Aorta (tissue), 5 donors: ENCODE measurements around the gene CIC. TPM values are rescaled to one million over a fixed set of nuclear protein-coding genes. Genes with fewer than 3 reads are reported as not detected.

ENCODE experiments used
- ATAC-seq: fragments of 200-7000 bp; cut with Tn5 transposase; one replicate; pipeline ENCODE4 v1.9.1; 2022; ENCODE audit warnings: moderate library complexity; ENCODE audit not compliant: low FRiP score
- DNase-seq, 2 donors: peaks; one replicate each; pipeline ENCODE4 v3.0.0-alpha.2; 2020
- H3K27ac ChIP-seq, 2 donors: one replicate each; pipeline ENCODE4 v1.5.1; 2013; ENCODE audit warnings: low read length in 2 of 2, mild to moderate bottlenecking in 2 of 2, moderate library complexity in 2 of 2, control low read depth in 1 of 2, inconsistent platforms in 1 of 2, low read depth in 1 of 2
- H3K27me3 ChIP-seq, 2 donors: one replicate each; pipeline ENCODE4 v1.6.1; 2013; ENCODE audit warnings: control low read depth in 1 of 2, low read length in 1 of 2, mild to moderate bottlenecking in 1 of 2, moderate library complexity in 1 of 2; ENCODE audit not compliant: insufficient read depth in 2 of 2, control insufficient read depth in 1 of 2
- H3K36me3 ChIP-seq, 2 donors: one replicate each; pipeline ENCODE4 v1.6.1; 2013; ENCODE audit warnings: control low read depth in 1 of 2, low read length in 1 of 2, mild to moderate bottlenecking in 1 of 2; ENCODE audit not compliant: insufficient read depth in 2 of 2, control insufficient read depth in 1 of 2
- H3K4me1 ChIP-seq, 2 donors: one replicate each; pipeline ENCODE4 v1.6.1; 2013; ENCODE audit warnings: low read length in 2 of 2, control low read depth in 1 of 2, mild to moderate bottlenecking in 1 of 2, moderate library complexity in 1 of 2; ENCODE audit not compliant: insufficient read depth in 2 of 2, control insufficient read depth in 1 of 2
- H3K4me3 ChIP-seq, 2 donors: one replicate each; pipeline ENCODE4 v1.5.1; 2013; ENCODE audit warnings: low read length in 2 of 2, control low read depth in 1 of 2, mild to moderate bottlenecking in 1 of 2
- H3K9me3 ChIP-seq: one replicate; pipeline ENCODE4 v1.6.1; 2013; ENCODE audit warnings: mild to moderate bottlenecking, low read length; ENCODE audit not compliant: control insufficient read depth
- WGBS, 2 donors: extraction: QIAGEN DNeasy Blood & Tissue Kit; methylation state at CpG; one replicate each; pipeline ENCODE4 v1.1.7; 2013; 5-methylcytosine and 5-hydroxymethylcytosine counted together
- intact Hi-C, 2 donors: fragments of 100-400 bp; cut with DNase I; formaldehyde crosslinking; loops; one replicate each; pipeline versions ENCODE4 v1.14.2 to v1.15.0; 2022
- long read RNA-seq, 2 donors: library from polyadenylated mRNA; unstranded; transcript quantifications; one replicate each; pipeline ENCODE4 v2.0.0, GENCODE V29; 2020 to 2021
- polyA plus RNA-seq, 2 donors: library from polyadenylated mRNA; stranded (reverse); fragments of 200-250 nt; gene quantifications; one replicate each; pipeline ENCODE4 v1.2.3, GENCODE V29; 2013
- total RNA-seq, 2 donors: library from RNA; stranded (reverse); fragmentation: NEBNext Ultra II Directional; extraction: Animal tissue kit (Norgen Biotek cat#: 25700); gene quantifications; one replicate each; pipeline ENCODE4 v1.2.1, GENCODE V29; 2021
- donor health status: healthy with polysubstance abuse.
- donor health status: Bipolar disorder and iron deficiency.
- donor health status: DM: no; HTN: no; CAD: no.
- donor health status: DM: no; HTN: no; CAD: no.
- donor health status: DM: yes; HTN: yes; CAD: no.

CIC gene
- 100 to 1,000 TPM; 103 to 104 TPM for total RNA-seq
- 10 to 100 TPM; 14.3 to 44.6 TPM for polyA plus RNA-seq
- long read RNA-seq, donor 1, partial matches to known transcripts = 15 of 25 reads
- long read RNA-seq, donor 1, other reads (novel, unspliced or antisense) = 6 of 25 reads
- long read RNA-seq, donor 2, partial matches to known transcripts = 17 of 32 reads
- long read RNA-seq, donor 2, other reads (novel, unspliced or antisense) = 8 of 32 reads

DNA sequence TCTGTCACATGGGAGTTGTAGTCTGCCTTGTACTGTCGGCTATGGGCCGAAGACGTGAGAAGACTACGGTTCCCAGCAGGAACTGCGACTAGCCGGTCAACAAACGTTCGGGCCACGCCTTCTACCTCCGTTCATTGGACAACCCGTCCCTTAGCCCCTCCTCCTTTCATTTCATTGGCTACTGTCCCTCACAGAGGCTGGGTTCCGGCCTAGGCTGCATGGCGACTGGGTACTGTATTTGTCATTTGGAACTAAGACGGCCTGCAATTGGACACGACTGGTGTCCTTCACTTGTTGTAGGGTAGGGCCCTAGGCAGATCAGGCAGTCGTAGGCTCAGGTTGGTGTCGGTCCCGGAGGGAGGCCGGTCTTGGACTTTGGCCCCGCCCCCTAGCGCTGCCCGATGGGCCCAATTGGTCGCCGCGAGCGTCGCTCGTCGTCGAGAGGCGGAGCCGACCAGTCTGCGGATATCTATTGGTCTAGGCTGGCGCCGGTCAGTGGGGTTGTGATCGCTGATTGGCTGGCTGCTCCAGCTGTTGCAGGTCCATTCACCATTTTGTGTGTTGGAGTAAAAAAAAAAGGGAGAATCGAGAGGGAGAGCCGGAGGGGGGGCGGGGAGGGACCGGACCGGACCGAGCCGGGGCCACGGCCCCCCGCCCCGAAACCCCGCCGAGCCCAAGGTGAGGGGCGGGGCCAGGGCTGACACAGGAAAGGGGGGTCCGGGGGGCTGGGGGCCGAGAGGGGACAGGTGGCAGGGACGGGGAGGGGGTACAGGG, at the start of gene CIC:
Gene CIC (plus strand): TSS at position 549 of the 774 bp plus-strand sequence. CDS start 2,532 bp downstream, outside the sequence.
- Histone ChIP-seq H3K27me3 (no peaks in the 10 kb centered on the region), H3K9me3 (no peaks in the 10 kb centered on the region), H3K4me1 (peaks cover 0 to 1% of the 10 kb centered on the region in 2 donors), H3K4me3 (peak within 1 kb of the TSS; percentile 50 to 76), H3K27ac (peak within 1 kb of the TSS; percentile 73 to 97), H3K36me3 (peaks cover 0 to 4% of the 10 kb centered on the region in 2 donors)
- DNase-seq = peak; percentile 99 to 100
- 1 to 2% methylated on average over 52 of the region's 52 CpGs for WGBS, 2 donors
- ATAC-seq = peak; percentile 95
- intact Hi-C loops = loop anchor here in 1 of 2 donors (1.0 to 2.0 kb wide), 2 partner anchors 14 to 26 kb away; partner anchors contain the start of gene ERF

DNA sequence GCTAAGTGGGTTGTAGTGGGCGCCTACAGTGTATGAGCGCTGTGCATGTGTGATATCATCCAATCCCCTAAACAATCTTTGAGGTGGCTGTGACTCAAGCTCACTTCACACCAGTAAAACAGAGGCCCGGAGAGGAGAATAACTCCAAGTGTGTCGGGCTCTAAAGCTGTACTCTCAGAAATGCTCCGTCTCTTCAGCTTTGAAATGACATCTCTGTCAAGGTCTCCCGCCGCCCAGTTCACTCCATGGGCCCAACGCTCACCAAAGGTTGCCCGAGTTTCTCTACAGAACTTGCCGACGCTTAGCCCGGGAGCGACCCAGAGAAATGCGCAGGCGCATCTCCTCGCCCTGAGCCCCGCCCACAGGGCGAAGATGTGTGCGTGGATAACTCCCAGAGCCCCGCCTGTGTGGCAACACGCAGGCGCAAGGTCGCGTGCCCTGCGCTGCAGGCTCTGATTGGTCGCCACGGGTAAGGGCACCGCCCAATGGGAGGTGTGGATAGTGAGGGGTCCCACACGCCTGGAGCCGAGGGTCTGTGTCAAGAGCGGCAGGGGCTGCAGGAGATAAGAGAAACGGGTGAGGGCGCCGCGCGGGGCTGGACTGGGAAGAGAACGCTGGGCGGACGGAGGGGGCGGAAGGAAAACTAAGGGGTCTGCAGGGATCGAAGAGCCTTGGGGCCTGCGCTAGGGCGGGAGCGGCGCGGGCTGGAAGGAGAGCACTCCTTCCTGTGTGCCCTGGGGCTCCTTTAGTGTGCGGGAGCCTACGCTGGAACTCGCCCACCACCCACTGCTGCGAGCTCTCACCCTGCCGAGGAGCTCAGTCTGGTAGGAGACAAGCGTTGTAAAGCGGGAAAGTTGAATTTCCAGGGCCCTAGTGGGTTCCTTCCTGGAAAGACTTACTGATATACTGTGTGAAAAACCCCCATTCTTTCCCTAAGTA, 49.0 kb upstream of the CIC start, which contains the start of gene ZNF526:
Gene ZNF526 (plus strand): TSS at position 501 of the 939 bp plus-strand sequence. CDS start 4,092 bp downstream, outside the sequence.
- WGBS, 2 donors = 0 to 1% methylated on average over 52 to 53 of the region's 53 CpGs
- DNase-seq (peak; percentile 98 to 99), ATAC-seq (peak; percentile 95)
- no peaks in the 10 kb centered on the region for H3K9me3 ChIP-seq
- H3K27ac ChIP-seq = peak within 1 kb of the TSS; percentile 8 to 65
- peaks cover 0 to 6% of the 10 kb centered on the region in 2 donors for H3K36me3 ChIP-seq
- H3K4me1 ChIP-seq = no peaks in the 10 kb centered on the region
- peak within 1 kb of the TSS; percentile 51 to 65 for H3K4me3 ChIP-seq
- no peaks in the 10 kb centered on the region for H3K27me3 ChIP-seq
- intact Hi-C loops = no loop called here

DNA sequence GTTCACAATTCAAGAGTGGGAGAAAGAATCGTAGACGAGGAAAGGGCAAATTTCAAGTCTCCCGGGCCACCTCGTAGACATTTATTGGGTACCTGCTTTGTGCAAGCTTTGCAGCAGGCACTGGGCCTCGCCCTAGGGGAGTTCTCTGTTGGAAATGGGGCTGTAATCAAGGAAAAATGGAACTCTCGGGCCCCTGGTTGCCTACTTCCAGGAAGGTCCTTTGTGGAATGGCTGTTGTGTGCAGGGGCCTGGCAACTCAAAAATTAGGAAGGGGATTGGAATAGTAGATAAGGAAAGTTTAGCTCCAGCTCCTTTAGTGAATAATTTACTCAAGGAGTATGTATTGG, 48.3 kb upstream of the CIC start:
- H3K4me3 ChIP-seq = peak overlapping the region; percentile 51 to 65
- intact Hi-C loops = no loop called here
- WGBS, 2 donors = 1% methylated on average over 6 of the region's 6 CpGs
- ATAC-seq (no peak), DNase-seq (no peak)
- H3K27ac ChIP-seq = no peak overlapping the region
- H3K4me1 ChIP-seq = no peaks in the 10 kb centered on the region
- H3K27me3 ChIP-seq = no peaks in the 10 kb centered on the region
- no peaks in the 10 kb centered on the region for H3K9me3 ChIP-seq
- peaks cover 0 to 7% of the 10 kb centered on the region in 2 donors for H3K36me3 ChIP-seq

DNA sequence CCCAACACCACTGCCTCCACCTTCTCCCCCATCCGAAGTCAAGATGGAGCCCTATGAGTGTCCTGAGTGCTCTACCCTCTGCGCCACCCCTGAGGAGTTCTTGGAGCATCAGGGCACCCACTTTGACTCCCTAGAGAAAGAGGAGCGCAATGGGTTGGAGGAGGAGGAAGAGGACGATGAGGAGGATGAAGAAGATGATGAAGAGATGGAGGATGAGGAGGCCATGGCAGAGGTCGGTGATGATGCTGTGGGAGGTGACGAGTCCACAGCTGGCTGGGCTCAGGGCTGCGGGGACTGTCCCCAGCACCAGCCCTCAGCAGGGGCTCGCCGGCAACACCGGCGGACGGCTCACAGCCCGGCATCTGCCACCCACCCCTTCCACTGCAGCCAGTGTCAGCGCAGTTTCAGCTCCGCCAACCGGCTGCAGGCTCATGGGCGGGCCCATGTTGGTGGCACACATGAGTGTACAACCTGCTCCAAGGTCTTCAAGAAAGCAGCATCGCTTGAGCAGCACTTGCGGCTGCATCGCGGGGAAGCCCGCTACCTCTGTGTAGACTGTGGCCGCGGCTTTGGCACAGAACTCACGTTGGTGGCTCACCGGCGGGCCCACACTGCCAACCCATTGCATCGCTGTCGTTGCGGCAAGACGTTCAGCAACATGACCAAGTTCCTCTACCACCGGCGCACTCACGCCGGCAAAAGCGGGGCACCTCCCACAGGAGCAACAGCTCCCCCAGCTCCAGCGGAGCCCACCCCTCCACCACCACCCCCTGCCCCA, 43.9 kb upstream of the CIC start:
- intact Hi-C loops = no loop called here
- H3K36me3 ChIP-seq = peaks cover 0 to 16% of the 10 kb centered on the region in 2 donors
- H3K9me3 ChIP-seq = no peaks in the 10 kb centered on the region
- WGBS, 2 donors = 95 to 96% methylated on average over 36 to 37 of the region's 37 CpGs
- no peak overlapping the region for H3K27ac ChIP-seq
- H3K4me3 ChIP-seq = no peak overlapping the region
- ATAC-seq (no peak), DNase-seq (no peak)
- H3K4me1 ChIP-seq = no peaks in the 10 kb centered on the region
- no peaks in the 10 kb centered on the region for H3K27me3 ChIP-seq

DNA sequence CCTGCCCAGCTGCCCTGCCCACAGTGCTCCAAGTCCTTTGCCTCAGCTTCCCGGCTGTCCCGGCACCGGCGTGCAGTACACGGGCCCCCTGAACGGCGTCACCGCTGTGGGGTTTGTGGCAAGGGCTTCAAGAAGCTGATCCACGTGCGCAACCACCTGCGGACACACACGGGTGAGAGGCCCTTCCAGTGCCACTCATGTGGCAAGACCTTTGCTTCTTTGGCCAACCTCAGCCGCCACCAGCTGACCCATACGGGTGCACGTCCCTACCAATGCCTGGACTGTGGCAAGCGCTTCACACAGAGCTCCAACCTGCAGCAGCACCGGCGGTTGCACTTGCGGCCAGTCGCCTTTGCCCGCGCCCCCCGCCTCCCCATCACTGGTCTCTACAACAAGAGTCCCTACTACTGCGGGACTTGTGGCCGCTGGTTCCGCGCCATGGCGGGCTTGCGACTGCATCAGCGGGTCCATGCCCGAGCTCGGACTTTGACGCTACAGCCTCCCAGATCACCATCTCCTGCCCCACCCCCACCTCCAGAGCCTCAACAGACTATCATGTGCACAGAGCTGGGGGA, 43.2 kb upstream of the CIC start:
- Histone ChIP-seq H3K27me3 (no peaks in the 10 kb centered on the region), H3K36me3 (peaks cover 0 to 16% of the 10 kb centered on the region in 2 donors), H3K9me3 (no peaks in the 10 kb centered on the region), H3K27ac (no peak overlapping the region), H3K4me3 (no peak overlapping the region), H3K4me1 (no peaks in the 10 kb centered on the region)
- intact Hi-C loops = no loop called here
- no peak for DNase-seq
- 94 to 96% methylated on average over 33 of the region's 33 CpGs for WGBS, 2 donors
- no peak for ATAC-seq

DNA sequence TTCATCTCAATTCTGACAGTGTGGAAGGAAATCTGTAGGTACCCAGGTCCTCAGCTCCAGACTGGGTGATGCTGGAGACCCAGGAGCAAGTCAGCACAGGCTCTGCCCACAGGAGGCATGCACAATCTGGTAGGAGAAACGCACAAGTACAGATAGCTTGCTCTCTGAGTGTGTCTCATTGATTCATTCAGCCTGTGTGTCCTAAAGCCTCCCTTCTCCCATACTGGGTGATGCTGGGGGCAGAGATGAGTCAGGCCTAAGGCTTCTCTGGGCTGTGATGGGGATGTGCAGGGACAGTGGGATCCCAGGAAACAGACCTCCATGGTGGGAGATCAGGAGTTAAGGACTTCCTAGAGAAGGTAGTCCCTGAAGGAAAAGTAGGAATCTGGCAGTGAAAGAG, 42.2 kb upstream of the CIC start:
- DNase-seq (no peak), ATAC-seq (no peak)
- Histone ChIP-seq H3K27me3 (no peaks in the 10 kb centered on the region), H3K36me3 (peaks cover 0 to 17% of the 10 kb centered on the region in 2 donors), H3K9me3 (no peaks in the 10 kb centered on the region), H3K27ac (no peak overlapping the region), H3K4me3 (no peak overlapping the region), H3K4me1 (no peaks in the 10 kb centered on the region)
- WGBS, 2 donors = 78 to 95% methylated on average over 1 of the region's 1 CpG
- intact Hi-C loops = no loop called here

DNA sequence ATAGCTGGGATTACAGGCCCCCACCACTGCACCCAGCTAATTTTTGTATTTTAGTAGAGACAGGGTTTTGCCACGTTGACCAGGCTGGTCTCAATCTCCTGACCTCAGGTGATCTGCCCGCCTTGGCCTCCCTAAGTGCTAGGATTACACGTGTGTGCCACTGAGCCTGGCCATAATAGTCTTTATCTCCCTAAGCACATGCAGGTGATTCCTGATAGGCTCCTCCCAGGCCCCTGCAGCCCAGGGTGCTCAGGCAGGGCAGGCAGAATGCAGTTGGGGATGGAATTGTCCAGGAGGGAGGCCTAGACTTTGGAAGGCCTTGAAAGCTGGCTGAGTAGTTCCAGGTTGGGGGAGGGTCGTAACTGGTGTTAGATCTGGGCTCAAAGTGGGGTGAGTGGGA, 40.4 kb upstream of the CIC start:
- no peak overlapping the region for H3K4me3 ChIP-seq
- H3K27me3 ChIP-seq = no peaks in the 10 kb centered on the region
- H3K36me3 ChIP-seq = peaks cover 4 to 23% of the 10 kb centered on the region in 2 donors
- intact Hi-C loops = no loop called here
- no peak overlapping the region for H3K27ac ChIP-seq
- DNase-seq = no peak
- no peaks in the 10 kb centered on the region for H3K9me3 ChIP-seq
- WGBS, 2 donors = 71 to 74% methylated on average over 4 of the region's 4 CpGs
- no peaks in the 10 kb centered on the region for H3K4me1 ChIP-seq
- no peak for ATAC-seq
